HEK293T (cell line): ENCODE measurements around the gene SLC9A8.

Source experiments
- BHLHE40 ChIP-seq: fragments of 450-650 bp; IDR thresholded peaks from 2 replicates; pipeline ENCODE4 v1.6.1; 2016; ENCODE audit warnings: mild to moderate bottlenecking, moderate library complexity, borderline replicate concordance
- FOXA1 ChIP-seq: fragments of 450-650 bp; IDR thresholded peaks from 2 replicates; pipeline ENCODE4 v1.6.1; 2016; ENCODE audit warnings: mild to moderate bottlenecking
- FOXK2 ChIP-seq: fragments of 450-650 bp; IDR thresholded peaks from 2 replicates; pipeline ENCODE4 v1.6.1; 2016; ENCODE audit warnings: mild to moderate bottlenecking
- FOXM1 ChIP-seq: fragments of 450-650 bp; IDR thresholded peaks from 2 replicates; pipeline ENCODE4 v1.6.1; 2017; ENCODE audit warnings: mild to moderate bottlenecking, borderline replicate concordance
- NFRKB ChIP-seq: fragments of 450-650 bp; IDR thresholded peaks from 2 replicates; pipeline ENCODE4 v1.6.1; 2016; ENCODE audit warnings: mild to moderate bottlenecking, moderate library complexity
- SP1 ChIP-seq: fragments of 450-650 bp; IDR thresholded peaks from 2 replicates; pipeline ENCODE4 v1.6.1; 2017

DNA sequence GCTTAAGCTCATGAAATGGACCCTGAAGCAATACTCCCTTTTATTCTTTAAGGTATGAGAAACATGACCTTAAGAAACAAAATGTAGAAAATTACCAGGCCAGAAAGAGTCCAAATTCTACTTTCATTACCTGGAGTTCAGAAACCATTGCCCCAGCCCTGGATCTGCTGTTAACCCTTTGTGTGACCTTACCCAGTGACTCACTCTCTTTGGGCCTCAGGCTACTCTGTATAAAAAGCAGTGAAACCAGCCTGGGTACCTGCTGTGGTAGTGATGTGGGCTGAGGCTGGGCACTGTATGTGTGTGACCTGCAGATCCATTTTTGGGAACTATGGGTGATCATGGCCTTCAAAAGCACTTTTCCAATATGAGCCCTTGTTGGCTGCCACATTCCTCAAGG, 47.2 kb downstream of the SLC9A8 start:
- no peak for TF ChIP-seq FOXM1
- TF ChIP-seq BHLHE40 = no peak
- TF ChIP-seq SP1 = no peak
- no peak for TF ChIP-seq NFRKB
- TF ChIP-seq FOXK2 = no peak
- TF ChIP-seq FOXA1 = no peak
